ENCODE data around the gene HILPDA.

Gene HILPDA

DNA sequence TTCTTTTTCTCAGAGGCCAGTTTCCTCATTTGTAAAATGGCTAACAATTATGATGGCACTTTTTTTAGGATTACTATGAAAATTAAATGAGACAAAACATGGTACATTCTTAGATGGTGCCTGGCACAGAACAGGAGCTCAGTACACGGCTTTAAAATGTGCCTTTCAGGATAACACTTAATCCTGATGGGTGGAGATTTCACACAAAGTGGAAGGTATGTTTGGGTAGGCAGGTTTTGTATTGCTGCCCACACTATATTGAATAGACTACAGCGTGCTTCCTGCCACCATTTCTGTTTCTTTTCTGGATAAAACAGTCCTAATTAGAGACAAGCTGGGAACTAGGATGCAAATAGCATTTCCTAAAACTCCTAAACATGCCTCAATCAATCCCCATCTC, 23.9 kb upstream of the HILPDA start:
- H3K27me3 ChIP-seq (ENCODE audit: insufficient read depth, poor library complexity, severe bottlenecking): no peaks in the 10 kb centered on the region
- TF ChIP-seq REST (IDR thresholded peaks at IDR 0.05; ENCODE audit: insufficient replicate concordance, low read depth) (no peak), SPI1 (IDR thresholded peaks at IDR 0.05; ENCODE audit: borderline replicate concordance, low read depth) (no peak)
- DNase-seq (ENCODE audit: low read depth in 1 of 2, low spot score in 1 of 2): no peak
- H3K27ac ChIP-seq (replicated peaks): no peak overlapping the region
- H3K4me3 ChIP-seq (replicated peaks; ENCODE audit: insufficient read depth, low read length): no peak overlapping the region

- Histone ChIP-seq H3K4me3 (replicated peaks; ENCODE audit: insufficient read depth, low read length) (no peak overlapping the region), H3K27ac (replicated peaks) (no peak overlapping the region), H3K27me3 (ENCODE audit: insufficient read depth, poor library complexity, severe bottlenecking) (no peaks in the 10 kb centered on the region)
- DNase-seq (ENCODE audit: low read depth in 1 of 2, low spot score in 1 of 2): no peak
- TF ChIP-seq SPI1 (IDR thresholded peaks at IDR 0.05; ENCODE audit: borderline replicate concordance, low read depth) (no peak), GABPA (IDR thresholded peaks at IDR 0.05; ENCODE audit: low read depth) (no peak), POLR2AphosphoS5 (IDR thresholded peaks at IDR 0.05; ENCODE audit: low read depth) (no peak), REST (IDR thresholded peaks at IDR 0.05; ENCODE audit: insufficient replicate concordance, low read depth) (no peak)
- TF ChIP-seq, protein P1, sequence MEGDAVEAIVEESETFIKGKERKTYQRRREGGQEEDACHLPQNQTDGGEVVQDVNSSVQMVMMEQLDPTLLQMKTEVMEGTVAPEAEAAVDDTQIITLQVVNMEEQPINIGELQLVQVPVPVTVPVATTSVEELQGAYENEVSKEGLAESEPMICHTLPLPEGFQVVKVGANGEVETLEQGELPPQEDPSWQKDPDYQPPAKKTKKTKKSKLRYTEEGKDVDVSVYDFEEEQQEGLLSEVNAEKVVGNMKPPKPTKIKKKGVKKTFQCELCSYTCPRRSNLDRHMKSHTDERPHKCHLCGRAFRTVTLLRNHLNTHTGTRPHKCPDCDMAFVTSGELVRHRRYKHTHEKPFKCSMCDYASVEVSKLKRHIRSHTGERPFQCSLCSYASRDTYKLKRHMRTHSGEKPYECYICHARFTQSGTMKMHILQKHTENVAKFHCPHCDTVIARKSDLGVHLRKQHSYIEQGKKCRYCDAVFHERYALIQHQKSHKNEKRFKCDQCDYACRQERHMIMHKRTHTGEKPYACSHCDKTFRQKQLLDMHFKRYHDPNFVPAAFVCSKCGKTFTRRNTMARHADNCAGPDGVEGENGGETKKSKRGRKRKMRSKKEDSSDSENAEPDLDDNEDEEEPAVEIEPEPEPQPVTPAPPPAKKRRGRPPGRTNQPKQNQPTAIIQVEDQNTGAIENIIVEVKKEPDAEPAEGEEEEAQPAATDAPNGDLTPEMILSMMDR (IDR thresholded peaks at IDR 0.05; ENCODE audit: insufficient read depth, low read length): no peak
Observed at GRCh38 chr7:128434413-128435326, 21.0 kb upstream of the HILPDA start.

DNA sequence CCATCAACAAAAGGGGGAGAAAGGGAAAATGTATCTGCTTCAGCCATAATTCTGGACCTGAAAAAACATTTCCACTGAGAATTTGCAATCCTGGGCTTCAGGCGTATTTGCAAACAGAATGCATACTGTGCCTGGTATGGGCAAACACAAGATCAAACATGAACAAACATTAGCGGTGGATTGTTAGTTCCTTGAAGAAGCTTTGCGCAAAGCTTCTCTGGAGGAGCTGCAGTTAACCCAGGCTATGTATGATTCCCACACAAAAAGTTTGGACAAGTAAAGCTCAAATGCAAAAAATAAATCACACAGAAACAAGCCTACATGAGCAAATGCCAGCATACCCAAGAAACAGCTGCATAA, 20.4 kb upstream of the HILPDA start:
- no peak for TF ChIP-seq GABPA (IDR thresholded peaks at IDR 0.05; ENCODE audit: low read depth)
- TF ChIP-seq POLR2AphosphoS5 (IDR thresholded peaks at IDR 0.05; ENCODE audit: low read depth): no peak
- TF ChIP-seq, protein P1 (IDR thresholded peaks at IDR 0.05; ENCODE audit: insufficient read depth, low read length): no peak
- no peak for TF ChIP-seq SPI1 (IDR thresholded peaks at IDR 0.05; ENCODE audit: borderline replicate concordance, low read depth)
- no peak for TF ChIP-seq REST (IDR thresholded peaks at IDR 0.05; ENCODE audit: insufficient replicate concordance, low read depth)
- Histone ChIP-seq H3K27ac (replicated peaks) (no peak overlapping the region), H3K4me3 (replicated peaks; ENCODE audit: insufficient read depth, low read length) (no peak overlapping the region), H3K27me3 (ENCODE audit: insufficient read depth, poor library complexity, severe bottlenecking) (no peaks in the 10 kb centered on the region)
- no peak for DNase-seq (ENCODE audit: low read depth in 1 of 2, low spot score in 1 of 2)
